Endothelial cell of umbilical vein (primary cell): ENCODE measurements around the gene USP6NL. TPM values are rescaled to one million over a fixed set of nuclear protein-coding genes. Genes with fewer than 3 reads are reported as not detected.

ENCODE experiments used
- BruUV-seq: library from RNA; stranded (reverse); fragments of 400-500 nt; replicated peaks from 2 replicates; lab custom pipeline; 2021; lab: Mats Ljungman, UMichigan
- CTCF ChIA-PET: fragments of 300-600, 350-600 bp; sonication (Branson Sonifier 250); formaldehyde crosslinking; loops from one replicate; lab custom pipeline; 2021; ENCODE audit warnings: antibody characterized with exemption, inconsistent platforms; lab: Charles Lee
- POLR2A ChIA-PET: fragments of 300-600, 350-600 bp; sonication (Branson Sonifier 250); formaldehyde crosslinking; loops from one replicate; lab custom pipeline; 2021; ENCODE audit warnings: antibody characterized with exemption, inconsistent platforms; lab: Charles Lee
- DNase-seq: peaks from one replicate; pipeline ENCODE4 v3.0.0-alpha.2; 2011; ENCODE audit warnings: low read depth, low spot score
- FAIRE-seq: peaks from 2 replicates; lab custom pipeline; 2011; peaks lifted over from hg19 to GRCh38; lab: Jason Lieb, UNC
- H2AFZ ChIP-seq: 2 replicates; pipeline ENCODE4 v1.6.0; 2012; ENCODE audit warnings: low read depth, low read length, control low read depth, inconsistent platforms
- H3K27ac ChIP-seq: 2 replicates; pipeline ENCODE4 v1.5.1; 2011; ENCODE audit warnings: low read depth, mild to moderate bottlenecking, control low read depth, low read length, moderate library complexity; ENCODE audit not compliant: insufficient read depth
- H3K27me3 ChIP-seq, 2 experiments: 2 replicates each; pipeline versions ENCODE4 v1.6.0 to v1.6.1; 2011; ENCODE audit warnings: low read length in 2 of 2, mixed read lengths in 1 of 2; ENCODE audit not compliant: control insufficient read depth in 2 of 2, insufficient read depth in 2 of 2
- H3K36me3 ChIP-seq, 2 experiments: 2 replicates in 1 of 2; 3 replicates in 1 of 2; pipeline ENCODE4 v1.5.1; 2011; ENCODE audit warnings: low read length in 2 of 2, mild to moderate bottlenecking in 1 of 2, moderate library complexity in 1 of 2; ENCODE audit not compliant: control insufficient read depth in 2 of 2, insufficient read depth in 2 of 2; ENCODE audit errors: extremely low read depth in 1 of 2
- H3K4me1 ChIP-seq: 3 replicates; pipeline ENCODE4 v1.5.1; 2011; ENCODE audit warnings: mild to moderate bottlenecking, low read length; ENCODE audit not compliant: control insufficient read depth, insufficient read depth; ENCODE audit errors: extremely low read depth
- H3K4me2 ChIP-seq: 2 replicates; pipeline ENCODE4 v1.6.1; 2011; ENCODE audit warnings: low read length, control low read depth, mixed read lengths; ENCODE audit not compliant: insufficient read depth
- H3K4me3 ChIP-seq, 3 experiments: fragments of 200-600 bp in 1 of 3; sonication (generic), shearing (Covaris generic) in 1 of 3; replicated peaks in 1 of 3; 2 replicates each; pipeline ENCODE4 v1.5.1; 2011 to 2016; ENCODE audit warnings: control low read depth in 3 of 3, low read length in 3 of 3, mild to moderate bottlenecking in 2 of 3, inconsistent platforms in 1 of 3, low read depth in 1 of 3, moderate library complexity in 1 of 3; ENCODE audit not compliant: insufficient read depth in 1 of 3
- H3K79me2 ChIP-seq: 2 replicates; pipeline ENCODE4 v1.6.0; 2012; ENCODE audit warnings: low read length, inconsistent platforms; ENCODE audit not compliant: control insufficient read depth, insufficient read depth
- H3K9ac ChIP-seq: replicated peaks from 2 replicates; pipeline ENCODE3; 2011; ENCODE audit warnings: low read length, control low read depth; ENCODE audit not compliant: insufficient read depth; ENCODE audit errors: extremely low read depth
- H3K9me1 ChIP-seq: replicated peaks from 3 replicates; pipeline ENCODE4 v1.6.0; 2011; ENCODE audit warnings: mild to moderate bottlenecking, low read length; ENCODE audit not compliant: control insufficient read depth, insufficient read depth; ENCODE audit errors: extremely low read depth
- H3K9me3 ChIP-seq: replicated peaks from 2 replicates; pipeline ENCODE4 v1.5.1; 2012; ENCODE audit warnings: low read length, inconsistent platforms; ENCODE audit not compliant: control insufficient read depth, insufficient read depth
- H4K20me1 ChIP-seq: replicated peaks from 2 replicates; pipeline ENCODE3; 2011; ENCODE audit warnings: mild to moderate bottlenecking, low read length; ENCODE audit not compliant: control insufficient read depth, insufficient read depth; ENCODE audit errors: extremely low read depth
- CTCF ChIP-seq, 2 donors: IDR thresholded peaks; 1 replicate in 1 of 2; 2 replicates in 1 of 2; pipeline ENCODE4 v1.5.1; 2011; ENCODE audit warnings: low read length in 2 of 2, mild to moderate bottlenecking in 2 of 2, moderate library complexity in 2 of 2, control low read depth in 1 of 2, inconsistent platforms in 1 of 2, low read depth in 1 of 2; ENCODE audit not compliant: insufficient read depth in 1 of 2; ENCODE audit errors: extremely low read depth in 1 of 2
- EZH2 ChIP-seq: IDR thresholded peaks from 2 replicates; pipeline ENCODE4 v1.6.1; 2012; ENCODE audit warnings: borderline replicate concordance, low read depth, mild to moderate bottlenecking, moderate library complexity, low read length, inconsistent platforms; ENCODE audit not compliant: severe bottlenecking
- FOS ChIP-seq: IDR thresholded peaks from 2 replicates; pipeline ENCODE4 v1.6.1; 2011; ENCODE audit warnings: mild to moderate bottlenecking, low read length, moderate library complexity, borderline replicate concordance; ENCODE audit not compliant: insufficient read depth
- GATA2 ChIP-seq: IDR thresholded peaks from 2 replicates; pipeline ENCODE4 v1.7.0; 2011; ENCODE audit warnings: low read depth, mild to moderate bottlenecking, moderate library complexity, mixed read lengths, low read length; ENCODE audit not compliant: insufficient read length, insufficient read depth
- JUN ChIP-seq: IDR thresholded peaks from 2 replicates; pipeline ENCODE4 v1.6.1; 2011; ENCODE audit warnings: borderline replicate concordance, low read depth; ENCODE audit not compliant: insufficient read length, insufficient read depth
- POLR2A ChIP-seq: IDR thresholded peaks from 2 replicates; pipeline ENCODE4 v1.6.1; 2012; ENCODE audit warnings: low read depth, mild to moderate bottlenecking, control low read depth, low read length
- POLR2AphosphoS5 ChIP-seq: IDR thresholded peaks from 2 replicates; pipeline ENCODE4 v1.6.1; 2012; ENCODE audit warnings: low read depth, mild to moderate bottlenecking, control low read depth, low read length, moderate library complexity; ENCODE audit not compliant: insufficient read depth
- dilution Hi-C: fragments of 300-500 bp; cut with MboI; formaldehyde crosslinking; loops from one replicate; pipeline ENCODE4 v1.15.0; 2019; ENCODE audit warnings: low sequenced_read_pairs; ENCODE audit not compliant: extremely low pct_ligation_motif_present
- intact Hi-C: fragments of 100-400 bp; cut with micrococcal nuclease; formaldehyde crosslinking; loops from one replicate; pipeline ENCODE4 v1.10.0; 2022
- polyA plus RNA-seq, 4 experiments: library from polyadenylated mRNA; depleted of rRNA in 3 of 4; stranded (reverse) in 3 of 4; unstranded in 1 of 4; fragments of >200 nt; gene quantifications; 2 replicates each; pipeline versions ENCODE4 v1.2.1 to v1.2.3, GENCODE V29; 2011 to 2012; ENCODE audit warnings: missing spikeins in 1 of 4
- total RNA-seq: library from RNA; stranded (reverse); gene quantifications from 2 replicates; pipeline ENCODE4 v1.2.3, GENCODE V29; 2021

USP6NL gene
- total and polyA plus RNA-seq, 2 donors (not counting 3 experiments of a cell fraction or from before 2014, with no cell fraction given): 13.5 to 29.2 TPM

GRCh38 chr10:11488126-11488525 is 123.3 kb downstream of the USP6NL start:
- Histone ChIP-seq H3K36me3 (peaks cover 14 to 15% of the 10 kb centered on the region in 2 experiments), H3K27me3 (no peaks in the 10 kb centered on the region), H3K27ac (no peak overlapping the region), H3K9me3 (no peaks in the 10 kb centered on the region), H2AFZ (no peak overlapping the region), H3K9me1 (no peaks in the 10 kb centered on the region), H3K4me3 (no peak overlapping the region), H3K9ac (no peak overlapping the region), H3K4me1 (no peaks in the 10 kb centered on the region), H4K20me1 (no peaks in the 10 kb centered on the region), H3K79me2 (no peaks in the 10 kb centered on the region), H3K4me2 (no peak overlapping the region)
- ChIA-PET POLR2A (no interaction called here), CTCF (no interaction called here)
- no peak for TF ChIP-seq FOS
- no peak for TF ChIP-seq EZH2
- TF ChIP-seq JUN: no peak
- TF ChIP-seq GATA2: no peak
- TF ChIP-seq POLR2A: no peak
- no peak for TF ChIP-seq CTCF (IDR thresholded peaks at IDR 0.05; ENCODE audit: extremely low read depth in 1 of 2, insufficient read depth in 1 of 2, low read depth in 1 of 2, low read length in 2 of 2)
- TF ChIP-seq POLR2AphosphoS5: no peak
- FAIRE-seq: no peak
- no TSS peak for BruUV-seq
- dilution Hi-C loops: no loop called here
- intact Hi-C loops: no loop called here
- DNase-seq: no peak
